ENCODE results near the gene KIF26A.

- TF ChIP-seq EZH2 (IDR thresholded peaks at IDR 0.05; ENCODE audit: insufficient read depth, low read length) (no peak), CTCF (IDR thresholded peaks at IDR 0.05; ENCODE audit: insufficient read depth, low read depth, low read length) (no peak)
These were observed 62.2 kb downstream of the KIF26A start for GRCh38 chr14:104200591-104200990.

All from astrocyte (in vitro differentiated cells and primary cell).